Chondrocyte (in vitro differentiated cells): ENCODE data around the gene ATF6. TPM values are rescaled to one million over a fixed set of nuclear protein-coding genes. Genes with fewer than 3 reads are reported as not detected.
"Not testable (repeated sequence)": the region's sequence is repeated elsewhere in the genome, so short reads cannot be mapped to it uniquely, and the experiment has no call there.

ENCODE experiments used
- DNase-seq: peaks from one replicate; pipeline ENCODE4 v3.0.0; 2021; ENCODE audit warnings: mixed read lengths, low spot score
- H3K27ac Mint-ChIP-seq: one replicate; pipeline ENCODE4 v1.8.0; 2021; ENCODE audit warnings: mild to moderate bottlenecking, moderate library complexity, mixed read lengths; ENCODE audit not compliant: unreplicated experiment
- H3K27me3 Mint-ChIP-seq: 2 replicates; pipeline ENCODE4 v1.8.0; 2021; ENCODE audit warnings: low read depth, mixed read lengths
- H3K36me3 Mint-ChIP-seq: 2 replicates; pipeline ENCODE4 v1.8.0; 2021; ENCODE audit warnings: low read depth, mixed read lengths
- H3K4me1 Mint-ChIP-seq: 2 replicates; pipeline ENCODE4 v1.8.0; 2021; ENCODE audit warnings: low read depth, mild to moderate bottlenecking, mixed read lengths
- H3K4me3 Mint-ChIP-seq: one replicate; pipeline ENCODE4 v1.8.0; 2021; ENCODE audit warnings: mild to moderate bottlenecking, moderate library complexity, mixed read lengths; ENCODE audit not compliant: unreplicated experiment
- H3K9me3 Mint-ChIP-seq: 2 replicates; pipeline ENCODE4 v1.8.0; 2021; ENCODE audit warnings: low read depth, mixed read lengths
- total RNA-seq: library from RNA; stranded (reverse); gene quantifications from 3 replicates; pipeline ENCODE4 v1.2.1, GENCODE V29; 2021
- TF ChIP-seq, protein P1 (sequence below): fragments of 200-600 bp; sonication (generic); IDR thresholded peaks from 2 replicates; pipeline ENCODE4 v1.5.0; 2021; ENCODE audit warnings: antibody characterized with exemption, mild to moderate bottlenecking, moderate library complexity

Gene ATF6
- total RNA-seq, 1 donor from 2014 or later = 29.1 TPM

DNA sequence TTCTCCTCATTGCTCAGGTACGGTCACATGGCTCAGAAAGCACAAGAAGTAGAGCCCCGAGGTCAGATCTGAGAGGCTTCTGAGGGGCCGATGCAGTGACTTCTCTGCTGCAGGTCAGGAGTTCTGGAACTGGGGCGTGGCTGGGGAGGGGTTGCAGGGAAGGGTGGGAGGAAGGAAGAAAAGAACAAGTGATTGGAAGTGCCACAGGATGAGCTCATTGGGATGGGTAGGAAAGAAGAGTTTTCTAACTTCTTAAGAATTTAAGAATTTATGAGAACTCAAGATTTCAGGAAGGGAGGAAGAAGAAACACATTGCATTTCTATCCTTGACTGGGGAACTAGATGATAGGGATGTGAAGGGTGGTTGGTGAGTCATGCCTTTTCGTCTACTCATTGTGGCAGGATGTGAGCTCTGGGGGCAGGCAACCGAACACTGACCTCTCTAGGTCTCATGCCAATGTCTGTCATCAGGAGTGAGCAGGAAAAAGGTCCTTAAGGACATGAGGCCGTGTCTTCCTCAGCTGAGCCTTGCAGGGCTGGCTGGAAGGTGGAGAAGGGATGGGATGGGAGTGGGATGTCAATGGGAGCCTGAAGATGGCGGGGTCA is 44.3 kb upstream of the ATF6 start:
- Mint-ChIP-seq H3K27ac (peak overlapping the region; percentile 6), H3K4me1 (peaks cover 13% of the 10 kb centered on the region), H3K36me3 (no peaks in the 10 kb centered on the region), H3K4me3 (no peak overlapping the region), H3K9me3 (no peaks in the 10 kb centered on the region), H3K27me3 (peaks cover 10% of the 10 kb centered on the region)
- TF ChIP-seq, protein P1, sequence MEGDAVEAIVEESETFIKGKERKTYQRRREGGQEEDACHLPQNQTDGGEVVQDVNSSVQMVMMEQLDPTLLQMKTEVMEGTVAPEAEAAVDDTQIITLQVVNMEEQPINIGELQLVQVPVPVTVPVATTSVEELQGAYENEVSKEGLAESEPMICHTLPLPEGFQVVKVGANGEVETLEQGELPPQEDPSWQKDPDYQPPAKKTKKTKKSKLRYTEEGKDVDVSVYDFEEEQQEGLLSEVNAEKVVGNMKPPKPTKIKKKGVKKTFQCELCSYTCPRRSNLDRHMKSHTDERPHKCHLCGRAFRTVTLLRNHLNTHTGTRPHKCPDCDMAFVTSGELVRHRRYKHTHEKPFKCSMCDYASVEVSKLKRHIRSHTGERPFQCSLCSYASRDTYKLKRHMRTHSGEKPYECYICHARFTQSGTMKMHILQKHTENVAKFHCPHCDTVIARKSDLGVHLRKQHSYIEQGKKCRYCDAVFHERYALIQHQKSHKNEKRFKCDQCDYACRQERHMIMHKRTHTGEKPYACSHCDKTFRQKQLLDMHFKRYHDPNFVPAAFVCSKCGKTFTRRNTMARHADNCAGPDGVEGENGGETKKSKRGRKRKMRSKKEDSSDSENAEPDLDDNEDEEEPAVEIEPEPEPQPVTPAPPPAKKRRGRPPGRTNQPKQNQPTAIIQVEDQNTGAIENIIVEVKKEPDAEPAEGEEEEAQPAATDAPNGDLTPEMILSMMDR = no peak
- no peak for DNase-seq

DNA sequence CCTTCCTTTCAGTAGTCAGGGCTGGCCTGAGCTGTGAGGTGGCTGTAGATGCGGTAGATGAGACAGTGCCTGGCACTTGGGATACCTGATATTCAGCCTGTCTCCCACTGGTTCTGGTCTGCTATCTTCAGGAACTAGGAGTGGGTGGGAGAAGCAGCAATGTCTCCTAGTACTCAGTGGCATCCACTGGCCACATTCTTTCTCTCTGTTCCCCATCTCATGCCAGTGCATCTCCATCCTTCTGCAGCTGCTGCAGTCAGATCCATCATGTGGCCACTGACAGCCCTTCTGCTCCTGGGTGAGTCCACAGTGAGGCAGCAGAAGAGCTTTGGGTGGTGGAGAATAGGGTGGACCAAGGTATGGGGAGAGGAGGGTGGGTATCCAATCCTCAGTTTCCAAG is 43.7 kb upstream of the ATF6 start:
- Mint-ChIP-seq H3K36me3 (no peaks in the 10 kb centered on the region), H3K4me3 (no peak overlapping the region), H3K9me3 (no peaks in the 10 kb centered on the region), H3K27ac (no peak overlapping the region), H3K27me3 (peaks cover 6% of the 10 kb centered on the region), H3K4me1 (peaks cover 13% of the 10 kb centered on the region)
- TF ChIP-seq, protein P1 = no peak
- DNase-seq = no peak

DNA sequence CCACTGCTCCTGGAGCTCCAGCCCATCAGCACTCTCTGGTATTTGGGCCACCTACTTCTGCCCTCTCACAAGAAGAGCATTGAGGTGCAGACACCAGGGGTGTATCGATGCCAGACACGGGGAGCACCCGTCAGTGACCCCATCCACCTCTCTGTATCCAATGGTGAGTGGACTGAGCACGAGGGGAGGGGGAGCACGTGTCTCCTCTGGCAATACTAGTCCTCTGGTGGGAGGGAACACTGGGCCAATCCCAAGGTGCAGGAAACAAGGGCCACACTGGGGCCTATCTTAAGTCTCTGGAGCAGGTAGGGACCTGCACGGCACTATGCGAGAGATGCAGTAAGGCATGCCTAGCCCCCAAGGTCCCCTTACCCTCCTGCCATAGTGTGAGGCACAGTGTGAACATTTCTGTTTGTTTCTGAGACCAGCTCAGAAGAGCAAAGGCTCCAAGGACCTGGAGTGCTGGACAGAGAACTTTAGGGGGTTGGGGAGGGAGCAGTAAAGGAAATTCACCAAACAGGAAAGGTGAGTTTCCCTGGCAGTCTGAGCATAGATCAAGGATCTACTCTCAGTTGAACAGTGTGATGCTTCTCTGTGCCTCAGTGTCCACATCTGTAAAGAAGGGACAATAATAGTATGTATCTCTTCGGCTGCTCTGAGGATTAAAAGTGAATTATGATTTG is 42.5 kb upstream of the ATF6 start:
- H3K4me1 Mint-ChIP-seq = peaks cover 13% of the 10 kb centered on the region
- H3K36me3 Mint-ChIP-seq = no peaks in the 10 kb centered on the region
- TF ChIP-seq, protein P1 = no peak
- DNase-seq = no peak
- H3K27me3 Mint-ChIP-seq = peaks cover 3% of the 10 kb centered on the region
- H3K4me3 Mint-ChIP-seq = no peak overlapping the region
- H3K9me3 Mint-ChIP-seq = no peaks in the 10 kb centered on the region
- H3K27ac Mint-ChIP-seq = no peak overlapping the region

DNA sequence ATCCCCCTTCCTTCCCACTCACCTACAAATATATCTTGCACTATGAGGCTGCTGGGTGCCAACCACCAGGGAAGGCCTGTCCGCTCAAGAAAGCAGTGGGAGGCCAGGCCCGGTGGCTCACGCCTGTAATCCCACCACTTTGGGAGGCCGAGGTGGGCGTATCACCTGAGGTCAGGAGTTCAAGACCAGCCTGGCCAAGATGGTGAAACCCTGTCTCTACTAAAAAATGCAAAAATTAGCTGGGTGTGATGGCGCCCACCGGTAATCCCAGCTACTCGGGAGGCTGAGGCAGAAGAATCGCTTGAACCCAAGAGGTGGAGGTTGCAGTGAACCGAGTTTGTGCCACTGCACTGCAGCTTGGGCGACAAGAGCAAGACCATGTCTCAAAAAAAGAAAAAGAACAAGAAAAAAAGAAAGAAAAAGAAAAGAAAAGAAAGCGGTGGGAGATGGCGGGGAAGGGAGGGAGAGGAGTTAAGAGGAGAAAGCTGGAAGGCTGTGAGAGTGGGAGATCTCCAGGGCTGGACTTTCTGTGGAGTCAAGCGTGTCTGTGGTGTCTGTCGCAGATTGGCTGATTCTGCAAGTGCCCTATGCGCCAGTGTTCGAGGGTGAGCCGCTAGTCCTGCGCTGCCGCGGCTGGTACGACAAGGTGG is 40.7 kb upstream of the ATF6 start:
- DNase-seq, H3K9me3 Mint-ChIP-seq, H3K27me3 Mint-ChIP-seq, H3K36me3 Mint-ChIP-seq: not testable (repeated sequence)
- Mint-ChIP-seq H3K27ac (peak overlapping the region; percentile 87), H3K4me1 (peaks cover 13% of the 10 kb centered on the region), H3K4me3 (peak overlapping the region; percentile 81)

DNA sequence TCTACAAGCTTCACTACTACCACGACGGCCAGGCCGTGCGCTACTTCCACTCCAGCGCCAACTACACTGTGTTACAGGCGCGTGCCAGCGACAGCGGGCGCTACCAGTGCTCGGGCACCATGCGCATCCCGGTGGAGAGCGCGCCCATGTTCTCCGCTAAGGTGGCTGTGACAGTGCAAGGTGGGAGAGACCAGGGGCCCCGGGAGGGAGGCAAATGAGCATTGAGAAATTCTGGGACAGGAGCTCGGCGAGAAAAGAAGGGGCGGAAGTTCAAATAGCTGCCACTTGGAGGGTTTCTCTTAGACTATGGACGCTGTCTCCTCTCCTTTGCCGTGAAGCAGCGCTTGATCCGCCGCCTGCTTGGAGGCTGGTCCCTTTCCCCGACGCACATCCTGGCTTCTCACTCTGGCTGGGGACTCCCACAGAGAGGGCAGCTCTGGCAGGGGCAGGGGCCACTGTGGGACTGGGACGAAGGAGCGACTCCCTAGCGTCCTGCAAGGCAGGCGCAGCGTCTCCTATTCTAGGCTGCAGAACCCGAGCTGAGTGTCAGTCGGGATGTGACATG is 40.1 kb upstream of the ATF6 start:
- DNase-seq = no peak
- Mint-ChIP-seq H3K4me1 (peaks cover 13% of the 10 kb centered on the region), H3K4me3 (peak overlapping the region; percentile 81), H3K36me3 (no peaks in the 10 kb centered on the region), H3K27me3 (peaks cover 2% of the 10 kb centered on the region), H3K9me3 (no peaks in the 10 kb centered on the region), H3K27ac (peak overlapping the region; percentile 87)
- TF ChIP-seq, protein P1 = peak; percentile 76
